Measurements from ENCODE around the gene GALNT9.

DNA sequence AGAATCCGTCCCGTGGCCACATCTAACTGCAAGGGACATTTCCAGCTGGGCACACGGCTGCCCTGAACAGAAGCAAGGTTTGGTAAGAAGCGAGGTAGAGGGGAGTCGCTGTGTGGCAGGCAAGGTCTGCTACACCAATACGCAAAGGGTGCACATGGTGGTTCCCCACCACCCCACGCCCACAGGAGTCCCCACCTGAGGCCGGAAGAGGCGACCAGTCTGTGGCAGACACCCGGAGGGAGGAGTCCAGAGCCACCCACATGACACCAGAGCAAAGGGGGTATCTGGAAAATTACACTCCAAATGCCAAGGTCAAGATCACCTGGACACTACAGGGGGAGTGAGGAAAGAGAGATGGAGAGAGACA is 47.1 kb upstream of the GALNT9 start:
- TF ChIP-seq, protein P1, sequence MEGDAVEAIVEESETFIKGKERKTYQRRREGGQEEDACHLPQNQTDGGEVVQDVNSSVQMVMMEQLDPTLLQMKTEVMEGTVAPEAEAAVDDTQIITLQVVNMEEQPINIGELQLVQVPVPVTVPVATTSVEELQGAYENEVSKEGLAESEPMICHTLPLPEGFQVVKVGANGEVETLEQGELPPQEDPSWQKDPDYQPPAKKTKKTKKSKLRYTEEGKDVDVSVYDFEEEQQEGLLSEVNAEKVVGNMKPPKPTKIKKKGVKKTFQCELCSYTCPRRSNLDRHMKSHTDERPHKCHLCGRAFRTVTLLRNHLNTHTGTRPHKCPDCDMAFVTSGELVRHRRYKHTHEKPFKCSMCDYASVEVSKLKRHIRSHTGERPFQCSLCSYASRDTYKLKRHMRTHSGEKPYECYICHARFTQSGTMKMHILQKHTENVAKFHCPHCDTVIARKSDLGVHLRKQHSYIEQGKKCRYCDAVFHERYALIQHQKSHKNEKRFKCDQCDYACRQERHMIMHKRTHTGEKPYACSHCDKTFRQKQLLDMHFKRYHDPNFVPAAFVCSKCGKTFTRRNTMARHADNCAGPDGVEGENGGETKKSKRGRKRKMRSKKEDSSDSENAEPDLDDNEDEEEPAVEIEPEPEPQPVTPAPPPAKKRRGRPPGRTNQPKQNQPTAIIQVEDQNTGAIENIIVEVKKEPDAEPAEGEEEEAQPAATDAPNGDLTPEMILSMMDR (IDR thresholded peaks at IDR 0.05; ENCODE audit: poor library complexity, severe bottlenecking) = no peak
- TF ChIP-seq POLR2AphosphoS5 (IDR thresholded peaks at IDR 0.05) (no peak), EP300 (conservative IDR thresholded peaks at IDR 0.05; ENCODE audit: poor library complexity, severe bottlenecking) (no peak), EZH2 (IDR thresholded peaks at IDR 0.05; ENCODE audit: borderline replicate concordance, insufficient read depth, low read length, poor library complexity, severe bottlenecking) (no peak), MXI1 (conservative IDR thresholded peaks at IDR 0.05; ENCODE audit: poor library complexity, severe bottlenecking) (no peak), RAD21 (conservative IDR thresholded peaks at IDR 0.05) (no peak)
